ENCODE results near the gene CPLX3.

CPLX3 gene

GRCh38 chr15:74800559-74801094 lies 25.8 kb upstream of the CPLX3 start:
- DNase-seq, result peak in 1 of 56 donors; percentile 31

- DNase-seq, result no peak
Observed at GRCh38 chr15:74801311-74801997, 25.0 kb upstream of the CPLX3 start.

GRCh38 chr15:74802290-74802689 lies 24.1 kb upstream of the CPLX3 start:
- no peak for DNase-seq

- DNase-seq, result no peak
Observed at GRCh38 chr15:74802862-74803447, 23.5 kb upstream of the CPLX3 start.

- no peak for DNase-seq
Observed at GRCh38 chr15:74804935-74805334, 21.5 kb upstream of the CPLX3 start.

- no peak for DNase-seq
Observed at GRCh38 chr15:74807282-74807681, 19.1 kb upstream of the CPLX3 start.

- no peak for DNase-seq
Observed at GRCh38 chr15:74808078-74808839, 18.2 kb upstream of the CPLX3 start.

GRCh38 chr15:74808840-74809229 lies 17.6 kb upstream of the CPLX3 start:
- no peak for DNase-seq

- DNase-seq, result no peak
Observed at GRCh38 chr15:74809242-74809641, 17.2 kb upstream of the CPLX3 start.

- no peak for DNase-seq
Observed at GRCh38 chr15:74809956-74810355, 16.5 kb upstream of the CPLX3 start.

- no peak for DNase-seq
Observed at GRCh38 chr15:74812533-74812932, 13.9 kb upstream of the CPLX3 start, which contains the start of gene LMAN1L. Gene LMAN1L, plus strand, starts transcription at chr15:74812835. Its CDS starts 20 bp downstream, at chr15:74812855.

- DNase-seq, result peak in 3 of 56 donors; percentile 9 to 50 (median 16)
Observed at GRCh38 chr15:74815121-74815934, 11.1 kb upstream of the CPLX3 start.

GRCh38 chr15:74815961-74816360 lies 10.5 kb upstream of the CPLX3 start:
- DNase-seq, result no peak

GRCh38 chr15:74816624-74817369 lies 9.6 kb upstream of the CPLX3 start:
- no peak for DNase-seq

GRCh38 chr15:74817370-74817737 lies 9.1 kb upstream of the CPLX3 start:
- DNase-seq, result peak in 3 of 56 donors; percentile 15 to 41 (median 27)

- no peak for DNase-seq
Observed at GRCh38 chr15:74820056-74820455, 6.4 kb upstream of the CPLX3 start.

GRCh38 chr15:74821091-74821789 lies 5.2 kb upstream of the CPLX3 start:
- DNase-seq, result no peak

- DNase-seq, result no peak
Observed at GRCh38 chr15:74821790-74822158, 4.7 kb upstream of the CPLX3 start.

GRCh38 chr15:74822233-74822632 lies 4.2 kb upstream of the CPLX3 start:
- no peak for DNase-seq

- no peak for DNase-seq
Observed at GRCh38 chr15:74823324-74823723, 3.1 kb upstream of the CPLX3 start.

Measured in nucleus accumbens (tissue), 56 donors.